ENCODE results near the gene RBM17. TPM values are rescaled to one million over a fixed set of nuclear protein-coding genes. Genes with fewer than 3 reads are reported as not detected.
A peak's percentile ranks its signal among the peaks of the same experiment; 100 is the strongest.

Gene RBM17
- total and polyA plus RNA-seq, 10 of the 15 experiments (the other 5 are each of a cell fraction or from before 2014, with no cell fraction given): 28.4 to 181 (median 83.9) TPM

- no peak overlapping the region for H2AFZ ChIP-seq (ENCODE audit: control insufficient read depth, low read depth, low read length)
- WGBS (ENCODE audit: insufficient coverage, insufficient replicate concordance, low lambda C conversion rate, missing lambda C conversion rate): 68% methylated on average over 5 of the region's 5 CpGs
- RAD21 ChIA-PET (ENCODE audit: unreplicated experiment): interaction anchor here (1.1 kb wide), 1 partner anchor 9 kb away, joined by 3 read pairs; no protein-coding TSS in a partner anchor
- H3K4me1 ChIP-seq (ENCODE audit: control insufficient read depth, insufficient read depth, low read length): no peaks in the 10 kb centered on the region
- H3K4me3 ChIP-seq: no peak overlapping the region
- DNase-seq (ENCODE audit: low read depth, low spot score) (no peak), FAIRE-seq (no peak), ATAC-seq (peak; percentile 28; the same call in 2 of the 3 replicates)
- no peak overlapping the region for H3K9ac ChIP-seq (ENCODE audit: control insufficient read depth, insufficient read depth, low read length)
- H3K27ac ChIP-seq (ENCODE audit: control insufficient read depth, insufficient read depth): no peak overlapping the region
- H3K79me2 ChIP-seq (ENCODE audit: control insufficient read depth, insufficient read depth, low read length): no peaks in the 10 kb centered on the region
- no peaks in the 10 kb centered on the region for H3K27me3 ChIP-seq (replicated peaks in 1 of 2; ENCODE audit: control insufficient read depth in 2 of 2, insufficient read depth in 2 of 2, low read length in 1 of 2)
- BruUV-seq (replicated peaks): no TSS peak
- TF ChIP-seq ASH2L (IDR thresholded peaks at IDR 0.05; ENCODE audit: borderline replicate concordance, low read depth): no peak
- TF ChIP-seq ZNF217 (IDR thresholded peaks at IDR 0.05): no peak
- no peak for TF ChIP-seq POLR2AphosphoS5 (IDR thresholded peaks at IDR 0.05; ENCODE audit: low read length)
- no peak for TF ChIP-seq SMAD5 (IDR thresholded peaks at IDR 0.05; ENCODE audit: low read depth)
- no peak for TF ChIP-seq IRF4 (IDR thresholded peaks at IDR 0.05; ENCODE audit: low read depth, low read length)
- no peak for TF ChIP-seq ZNF274 (IDR thresholded peaks at IDR 0.05; ENCODE audit: insufficient read depth, insufficient read length)
- no peak for TF ChIP-seq FOXK2 (IDR thresholded peaks at IDR 0.05)
- TF ChIP-seq EGR1 (IDR thresholded peaks at IDR 0.05; ENCODE audit: borderline replicate concordance in 1 of 2, low read depth in 2 of 2, low read length in 2 of 2): no peak
- no peak for TF ChIP-seq ELK1 (IDR thresholded peaks at IDR 0.05; ENCODE audit: low read depth, low read length)
- no peak for TF ChIP-seq CTCF (IDR thresholded peaks at IDR 0.05 in 2 of 3, conservative IDR thresholded peaks at IDR 0.05 in 1 of 3; ENCODE audit: control insufficient read depth in 2 of 3, extremely low read depth in 1 of 3, insufficient read depth in 1 of 3, low read depth in 3 of 3, low read length in 3 of 3)
- TF ChIP-seq GABPA (IDR thresholded peaks at IDR 0.05; ENCODE audit: low read depth): no peak
- no peak for TF ChIP-seq CEBPZ (IDR thresholded peaks at IDR 0.05; ENCODE audit: low read depth, low read length)
- TF ChIP-seq CEBPB (IDR thresholded peaks at IDR 0.05; ENCODE audit: borderline replicate concordance in 1 of 2, low read depth in 2 of 2, low read length in 2 of 2): no peak
- H3K36me3 ChIP-seq (ENCODE audit: control insufficient read depth in 2 of 2, insufficient read depth in 2 of 2, low read length in 1 of 2): peaks cover 3 to 12% of the 10 kb centered on the region in 2 experiments
- no peaks in the 10 kb centered on the region for H3K9me3 ChIP-seq (replicated peaks; ENCODE audit: control insufficient read depth, insufficient read depth, low read length)
- in situ Hi-C loops (cut with MboI) (no loop called here), intact Hi-C loops (cut with micrococcal nuclease; ENCODE audit: unreplicated experiment) (no loop called here)
- CTCF ChIA-PET: interaction anchor here (1.0 to 1.9 kb wide), 5 partner anchors 9 to 287 kb away, joined by 4 to 7 read pairs (median 4); partner anchors contain the start of gene PFKFB3
- SMC1A ChIA-PET (ENCODE audit: uncharacterized antibody, unreplicated experiment): interaction anchor here (0.9 to 1.1 kb wide), 2 partner anchors 9 to 282 kb away, joined by 3 read pairs; no protein-coding TSS in a partner anchor
- no peaks in the 10 kb centered on the region for H4K20me1 ChIP-seq (ENCODE audit: control insufficient read depth, insufficient read depth)
- no peak overlapping the region for H3K4me2 ChIP-seq (ENCODE audit: control insufficient read depth, insufficient read depth)
- POLR2A ChIA-PET: no interaction called here
Measured at GRCh38 chr10:6119423-6119822, 30.6 kb downstream of the RBM17 start.
